ENCODE results near the gene PRKG1. TPM values are rescaled to one million over a fixed set of nuclear protein-coding genes. Genes with fewer than 3 reads are reported as not detected.

Gene PRKG1
- total and polyA plus RNA-seq, 2 of the 8 experiments (the other 6 are each of a cell fraction or from before 2014, with no cell fraction given): 4.2 to 15.2 TPM

DNA sequence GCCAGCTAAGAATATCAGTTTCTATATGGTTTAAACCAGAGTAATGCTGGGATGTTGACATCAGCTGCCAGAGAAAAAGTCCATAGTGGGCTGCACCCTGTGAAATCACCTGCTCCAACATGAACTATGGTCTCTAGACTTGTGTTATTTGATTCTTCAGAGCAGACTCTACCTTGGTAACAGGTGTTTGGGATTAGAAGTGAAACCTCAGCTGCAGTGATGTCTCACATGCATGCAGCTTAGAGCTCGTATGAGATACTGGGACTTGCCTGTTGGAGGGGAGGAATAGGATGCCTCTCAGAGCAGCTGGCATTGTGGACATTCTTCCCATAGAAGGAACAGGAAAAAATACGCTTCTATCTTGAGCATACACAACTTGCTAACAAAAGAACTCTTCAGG lies 912.2 kb downstream of the PRKG1 start (continued):
- TF ChIP-seq PHF8 (conservative IDR thresholded peaks at IDR 0.05; ENCODE audit: low read depth, low read length) (no peak), RFX5 (IDR thresholded peaks at IDR 0.05; ENCODE audit: borderline replicate concordance, low read depth, low read length) (no peak), SAP30 (IDR thresholded peaks at IDR 0.05; ENCODE audit: insufficient read depth, insufficient replicate concordance, low read length) (no peak), CHD2 (IDR thresholded peaks at IDR 0.05; ENCODE audit: low read length) (no peak)

Measured in H1 (cell line).